ENCODE data around the gene SELENOF. TPM values are rescaled to one million over a fixed set of nuclear protein-coding genes. Genes with fewer than 3 reads are reported as not detected.

SELENOF gene
- total RNA-seq, 2 experiments from 2014 or later: 175 to 200 TPM

- POLR2A ChIA-PET: no interaction called here
- no peaks in the 10 kb centered on the region for H3K9me3 Mint-ChIP-seq
- no peak for DNase-seq
- H3K27ac Mint-ChIP-seq: no peak overlapping the region
- no peaks in the 10 kb centered on the region for H3K27me3 Mint-ChIP-seq
- H3K4me3 Mint-ChIP-seq: no peak overlapping the region
- no peaks in the 10 kb centered on the region for H3K4me1 Mint-ChIP-seq
- no peaks in the 10 kb centered on the region for H3K36me3 Mint-ChIP-seq (ENCODE audit: low read depth)
- CTCF ChIA-PET: no interaction called here
Measured at GRCh38 chr1:86846164-86846647, 67.7 kb downstream of the SELENOF start.

GRCh38 chr1:86845514-86845913 is 68.4 kb downstream of the SELENOF start:
- no peaks in the 10 kb centered on the region for H3K4me1 Mint-ChIP-seq
- no peak overlapping the region for H3K4me3 Mint-ChIP-seq
- no peaks in the 10 kb centered on the region for H3K36me3 Mint-ChIP-seq (ENCODE audit: low read depth)
- no peaks in the 10 kb centered on the region for H3K27me3 Mint-ChIP-seq
- CTCF ChIA-PET: interaction anchor here (0.6 kb wide), 1 partner anchor 44 kb away, joined by 4 read pairs; no protein-coding TSS in a partner anchor
- POLR2A ChIA-PET: no interaction called here
- no peaks in the 10 kb centered on the region for H3K9me3 Mint-ChIP-seq
- DNase-seq: no peak
- H3K27ac Mint-ChIP-seq: no peak overlapping the region

- H3K4me1 Mint-ChIP-seq: no peaks in the 10 kb centered on the region
- H3K27ac Mint-ChIP-seq: no peak overlapping the region
- no peaks in the 10 kb centered on the region for H3K36me3 Mint-ChIP-seq (ENCODE audit: low read depth)
- no peaks in the 10 kb centered on the region for H3K9me3 Mint-ChIP-seq
- H3K4me3 Mint-ChIP-seq: no peak overlapping the region
- CTCF ChIA-PET: no interaction called here
- DNase-seq: no peak
- POLR2A ChIA-PET: no interaction called here
- no peaks in the 10 kb centered on the region for H3K27me3 Mint-ChIP-seq
Measured at GRCh38 chr1:86841116-86841515, 72.8 kb downstream of the SELENOF start.

- no peak overlapping the region for H3K4me3 Mint-ChIP-seq
- no peaks in the 10 kb centered on the region for H3K9me3 Mint-ChIP-seq
- ChIA-PET POLR2A (no interaction called here), CTCF (interaction anchor here (0.6 to 1.5 kb wide), 6 partner anchors 16 to 250 kb away, joined by 3 to 4 read pairs (median 3); no protein-coding TSS in a partner anchor)
- H3K27me3 Mint-ChIP-seq: no peaks in the 10 kb centered on the region
- DNase-seq: peak; percentile 65
- H3K27ac Mint-ChIP-seq: no peak overlapping the region
- H3K36me3 Mint-ChIP-seq (ENCODE audit: low read depth): no peaks in the 10 kb centered on the region
- H3K4me1 Mint-ChIP-seq: peaks cover 4% of the 10 kb centered on the region
Measured at GRCh38 chr1:86833461-86834215, 80.3 kb downstream of the SELENOF start.

- no peaks in the 10 kb centered on the region for H3K27me3 Mint-ChIP-seq
- H3K9me3 Mint-ChIP-seq: no peaks in the 10 kb centered on the region
- H3K36me3 Mint-ChIP-seq (ENCODE audit: low read depth): no peaks in the 10 kb centered on the region
- H3K4me1 Mint-ChIP-seq: peaks cover 4% of the 10 kb centered on the region
- H3K27ac Mint-ChIP-seq: no peak overlapping the region
- H3K4me3 Mint-ChIP-seq: no peak overlapping the region
- DNase-seq: no peak
- ChIA-PET POLR2A (no interaction called here), CTCF (interaction anchor here (0.9 kb wide), 1 partner anchor 253 kb away, joined by 3 read pairs; no protein-coding TSS in a partner anchor)
Measured at GRCh38 chr1:86832433-86832832, 81.5 kb downstream of the SELENOF start.

GRCh38 chr1:86829321-86829720 is 84.6 kb downstream of the SELENOF start:
- Mint-ChIP-seq H3K9me3 (no peaks in the 10 kb centered on the region), H3K27ac (no peak overlapping the region), H3K27me3 (no peaks in the 10 kb centered on the region), H3K4me1 (peaks cover 4% of the 10 kb centered on the region), H3K36me3 (ENCODE audit: low read depth) (no peaks in the 10 kb centered on the region), H3K4me3 (no peak overlapping the region)
- CTCF ChIA-PET: interaction anchor here (1.0 kb wide), 1 partner anchor 17 kb away, joined by 3 read pairs; no protein-coding TSS in a partner anchor
- POLR2A ChIA-PET: no interaction called here
- DNase-seq: no peak

- ChIA-PET CTCF (interaction anchor here (0.6 kb wide), 1 partner anchor 18 kb away, joined by 4 read pairs; no protein-coding TSS in a partner anchor), POLR2A (no interaction called here)
- Mint-ChIP-seq H3K4me3 (no peak overlapping the region), H3K36me3 (ENCODE audit: low read depth) (no peaks in the 10 kb centered on the region), H3K27ac (no peak overlapping the region), H3K9me3 (no peaks in the 10 kb centered on the region), H3K4me1 (no peaks in the 10 kb centered on the region), H3K27me3 (peaks cover 4% of the 10 kb centered on the region)
- DNase-seq: no peak
Measured at GRCh38 chr1:86828024-86828423, 85.9 kb downstream of the SELENOF start.

GRCh38 chr1:86826856-86827255 is 87.1 kb downstream of the SELENOF start:
- no peaks in the 10 kb centered on the region for H3K9me3 Mint-ChIP-seq
- no peak overlapping the region for H3K27ac Mint-ChIP-seq
- DNase-seq: no peak
- H3K27me3 Mint-ChIP-seq: peaks cover 7% of the 10 kb centered on the region
- ChIA-PET POLR2A (no interaction called here), CTCF (no interaction called here)
- H3K4me1 Mint-ChIP-seq: no peaks in the 10 kb centered on the region
- no peak overlapping the region for H3K4me3 Mint-ChIP-seq
- H3K36me3 Mint-ChIP-seq (ENCODE audit: low read depth): no peaks in the 10 kb centered on the region

GRCh38 chr1:86825319-86825718 is 88.6 kb downstream of the SELENOF start:
- no peaks in the 10 kb centered on the region for H3K4me1 Mint-ChIP-seq
- no peak overlapping the region for H3K4me3 Mint-ChIP-seq
- H3K27ac Mint-ChIP-seq: no peak overlapping the region
- H3K36me3 Mint-ChIP-seq (ENCODE audit: low read depth): no peaks in the 10 kb centered on the region
- ChIA-PET POLR2A (no interaction called here), CTCF (no interaction called here)
- H3K9me3 Mint-ChIP-seq: no peaks in the 10 kb centered on the region
- peaks cover 12% of the 10 kb centered on the region for H3K27me3 Mint-ChIP-seq
- DNase-seq: no peak

GRCh38 chr1:86823821-86824500 is 90.0 kb downstream of the SELENOF start:
- Mint-ChIP-seq H3K9me3 (no peaks in the 10 kb centered on the region), H3K27me3 (peaks cover 15% of the 10 kb centered on the region), H3K27ac (no peak overlapping the region), H3K36me3 (ENCODE audit: low read depth) (no peaks in the 10 kb centered on the region), H3K4me1 (no peaks in the 10 kb centered on the region), H3K4me3 (no peak overlapping the region)
- DNase-seq: no peak
- ChIA-PET POLR2A (no interaction called here), CTCF (no interaction called here)

GRCh38 chr1:86823386-86823785 is 90.5 kb downstream of the SELENOF start:
- H3K36me3 Mint-ChIP-seq (ENCODE audit: low read depth): no peaks in the 10 kb centered on the region
- H3K27ac Mint-ChIP-seq: no peak overlapping the region
- no peaks in the 10 kb centered on the region for H3K4me1 Mint-ChIP-seq
- DNase-seq: no peak
- peaks cover 16% of the 10 kb centered on the region for H3K27me3 Mint-ChIP-seq
- ChIA-PET POLR2A (no interaction called here), CTCF (no interaction called here)
- H3K4me3 Mint-ChIP-seq: no peak overlapping the region
- no peaks in the 10 kb centered on the region for H3K9me3 Mint-ChIP-seq

GRCh38 chr1:86822459-86822858 is 91.5 kb downstream of the SELENOF start:
- no peaks in the 10 kb centered on the region for H3K4me1 Mint-ChIP-seq
- DNase-seq: no peak
- H3K4me3 Mint-ChIP-seq: no peak overlapping the region
- ChIA-PET CTCF (no interaction called here), POLR2A (no interaction called here)
- no peaks in the 10 kb centered on the region for H3K36me3 Mint-ChIP-seq (ENCODE audit: low read depth)
- no peaks in the 10 kb centered on the region for H3K9me3 Mint-ChIP-seq
- peaks cover 16% of the 10 kb centered on the region for H3K27me3 Mint-ChIP-seq
- H3K27ac Mint-ChIP-seq: no peak overlapping the region

GRCh38 chr1:86821956-86822355 is 92.0 kb downstream of the SELENOF start:
- Mint-ChIP-seq H3K36me3 (ENCODE audit: low read depth) (no peaks in the 10 kb centered on the region), H3K4me3 (no peak overlapping the region), H3K27ac (no peak overlapping the region), H3K4me1 (no peaks in the 10 kb centered on the region), H3K27me3 (peaks cover 18% of the 10 kb centered on the region), H3K9me3 (no peaks in the 10 kb centered on the region)
- CTCF ChIA-PET: no interaction called here
- POLR2A ChIA-PET: no interaction called here
- DNase-seq: no peak
